Epidermal melanocyte (primary cell): ENCODE measurements around the gene GMCL1.
A peak's percentile ranks its signal among the peaks of the same experiment; 100 is the strongest.
"Not testable (repeated sequence)": the region's sequence is repeated elsewhere in the genome, so short reads cannot be mapped to it uniquely, and the experiment has no call there.

ENCODE experiments used
- DNase-seq: peaks from one replicate; pipeline ENCODE4 v3.0.0; 2011; ENCODE audit warnings: low spot score; ENCODE audit not compliant: insufficient read length

The GMCL1 gene

DNA sequence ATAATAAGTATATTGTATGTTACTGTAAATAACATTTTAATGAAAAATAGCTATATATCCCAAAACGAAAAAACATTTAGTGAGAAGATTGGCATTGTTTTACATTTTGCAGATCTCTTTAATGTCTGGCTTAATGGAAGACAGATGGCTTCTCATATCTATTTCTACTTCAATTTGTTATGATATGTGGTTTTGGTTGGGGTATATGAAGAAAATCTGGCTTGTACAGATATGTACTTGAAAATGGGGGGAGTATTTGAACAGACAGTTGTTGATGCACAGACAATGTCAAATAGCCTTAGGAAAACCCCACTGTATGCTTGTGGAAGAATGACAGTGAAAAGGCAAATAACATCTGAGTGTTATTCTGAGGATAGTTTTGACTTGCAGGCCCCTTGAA is 23.6 kb upstream of the GMCL1 start:
- no peak for DNase-seq

DNA sequence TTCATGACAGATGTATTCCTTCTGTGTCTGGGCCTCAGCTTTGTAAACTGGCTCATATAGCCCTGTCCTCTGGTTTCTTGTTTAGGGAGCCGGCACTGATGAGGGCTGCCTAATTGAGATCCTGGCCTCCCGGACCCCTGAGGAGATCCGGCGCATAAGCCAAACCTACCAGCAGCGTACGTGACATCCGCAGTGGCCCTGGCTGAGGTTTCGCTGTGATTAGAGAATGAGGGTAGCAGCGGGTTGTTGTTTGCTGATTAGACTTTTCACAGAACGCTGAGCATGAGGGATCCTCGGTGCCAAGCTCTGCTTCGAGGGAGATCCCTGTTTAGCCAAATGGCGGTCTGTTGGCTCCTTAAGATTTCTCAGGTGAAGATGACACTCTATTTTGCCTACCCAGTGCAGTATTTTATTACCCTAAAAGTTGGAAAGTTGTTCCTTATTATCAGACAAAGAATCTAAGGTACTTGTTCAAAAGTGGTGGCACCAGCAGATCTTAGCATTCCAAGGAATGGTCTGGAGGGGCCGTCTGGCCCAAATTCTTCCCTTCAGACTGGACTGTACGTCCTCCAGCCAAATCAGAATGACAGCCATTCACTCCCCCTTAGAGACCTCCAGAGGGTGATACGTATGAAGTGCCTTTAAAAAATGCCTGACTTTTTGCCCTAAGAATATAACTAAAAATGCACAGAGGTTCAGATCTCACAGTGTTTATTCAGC is 21.5 kb upstream of the GMCL1 start:
- DNase-seq: no peak

DNA sequence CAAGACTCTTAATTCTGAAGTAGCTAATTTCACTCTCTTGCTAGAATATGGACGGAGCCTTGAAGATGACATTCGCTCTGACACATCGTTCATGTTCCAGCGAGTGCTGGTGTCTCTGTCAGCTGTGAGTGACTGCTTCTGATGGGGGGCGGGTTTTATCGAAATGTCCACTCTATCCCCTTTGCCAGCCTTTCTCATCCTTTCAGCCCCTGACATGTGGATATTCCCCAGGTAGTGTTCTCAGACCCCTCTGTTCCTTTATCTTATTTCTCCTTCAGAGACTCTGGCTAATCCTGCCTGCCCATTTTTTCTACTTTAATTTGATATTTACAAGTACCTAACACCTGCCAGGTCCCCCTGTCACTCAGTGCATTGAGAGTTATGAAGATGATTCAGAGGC is 18.9 kb upstream of the GMCL1 start:
- no peak for DNase-seq

DNA sequence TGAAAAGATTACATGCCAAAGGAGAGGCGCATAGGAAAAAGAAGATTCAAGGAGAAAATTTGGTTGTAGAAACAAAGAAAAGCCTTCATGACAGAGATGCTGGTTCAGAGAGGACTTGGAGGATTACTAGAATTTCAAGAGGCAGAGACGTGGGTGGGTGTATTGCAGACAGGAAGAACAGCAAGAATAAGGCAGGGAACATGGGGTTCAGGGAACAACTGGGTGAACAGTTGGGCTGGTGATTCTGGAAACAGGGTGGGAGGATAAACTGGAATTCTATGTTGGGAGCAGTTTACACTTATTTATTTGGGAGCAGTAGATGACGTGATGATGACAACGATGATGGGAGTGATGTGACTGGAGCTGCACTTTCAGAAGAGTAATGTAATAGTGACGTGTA is 18.4 kb upstream of the GMCL1 start:
- no peak for DNase-seq

DNA sequence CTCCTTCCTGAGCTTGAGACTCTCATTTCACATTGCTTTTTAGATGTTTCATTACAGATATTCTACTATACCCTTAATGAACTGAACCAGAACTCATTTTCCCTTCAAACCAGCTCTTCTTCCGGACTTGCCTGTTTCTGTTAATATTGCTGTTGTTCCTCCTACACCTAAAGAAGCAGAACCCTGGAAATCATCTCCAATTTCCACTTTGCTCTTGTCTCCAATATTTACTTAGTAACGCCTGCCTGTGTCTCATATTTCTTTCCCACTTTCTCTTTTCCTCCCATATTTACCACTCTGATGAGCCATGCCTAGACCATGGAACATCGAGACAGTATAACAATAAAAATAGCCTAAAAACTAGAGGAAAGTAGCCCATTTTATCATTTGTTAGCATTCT is 17.9 kb upstream of the GMCL1 start:
- no peak for DNase-seq

DNA sequence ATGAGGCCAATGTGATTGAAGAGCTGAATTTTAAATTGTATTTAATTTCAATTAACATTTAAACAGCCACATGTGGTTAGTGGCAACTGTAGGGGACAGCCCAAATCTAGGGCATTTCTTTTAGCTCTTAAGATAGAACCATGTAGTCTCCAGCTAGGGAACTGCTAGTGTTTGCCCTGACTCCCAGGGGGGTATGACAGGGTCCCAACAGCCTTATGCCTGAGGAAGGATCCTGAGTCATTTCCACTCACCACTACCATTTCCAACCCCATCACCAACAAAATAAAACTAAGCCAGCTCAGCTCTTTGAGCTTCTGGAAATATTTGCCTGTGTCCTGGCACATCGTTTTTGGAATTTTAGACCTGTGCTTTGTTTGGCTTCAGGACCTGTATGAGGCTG is 13.7 kb upstream of the GMCL1 start:
- DNase-seq: no peak

DNA sequence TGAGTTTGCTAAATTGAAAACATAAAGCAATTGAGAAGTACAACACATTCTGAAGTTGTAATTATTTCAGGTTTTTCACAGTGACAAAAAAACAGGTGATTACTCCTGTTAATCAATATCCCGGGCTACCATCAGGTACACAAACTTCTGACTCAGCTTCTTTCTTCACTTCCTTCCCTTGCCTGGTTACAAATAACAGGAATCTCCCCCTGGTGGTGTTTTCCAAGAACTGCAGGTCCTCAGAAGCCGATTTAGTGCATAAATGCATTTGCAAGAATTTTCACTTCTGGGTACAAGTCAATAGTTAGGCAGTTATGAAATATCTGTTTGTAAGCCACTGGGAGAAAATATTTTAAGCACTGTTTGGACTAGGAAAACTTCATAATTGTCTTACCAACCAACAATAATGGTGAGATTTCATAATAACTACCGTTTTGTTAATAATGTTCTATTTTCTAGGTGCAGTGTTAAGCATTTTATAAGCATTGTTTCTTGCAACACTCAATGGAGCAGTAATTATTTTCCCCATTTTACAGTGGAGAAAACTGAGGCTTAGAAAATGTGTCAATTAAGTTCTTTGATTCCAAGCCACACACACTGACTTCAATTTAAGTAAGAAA is 12.4 kb upstream of the GMCL1 start:
- peak; percentile 60 for DNase-seq

DNA sequence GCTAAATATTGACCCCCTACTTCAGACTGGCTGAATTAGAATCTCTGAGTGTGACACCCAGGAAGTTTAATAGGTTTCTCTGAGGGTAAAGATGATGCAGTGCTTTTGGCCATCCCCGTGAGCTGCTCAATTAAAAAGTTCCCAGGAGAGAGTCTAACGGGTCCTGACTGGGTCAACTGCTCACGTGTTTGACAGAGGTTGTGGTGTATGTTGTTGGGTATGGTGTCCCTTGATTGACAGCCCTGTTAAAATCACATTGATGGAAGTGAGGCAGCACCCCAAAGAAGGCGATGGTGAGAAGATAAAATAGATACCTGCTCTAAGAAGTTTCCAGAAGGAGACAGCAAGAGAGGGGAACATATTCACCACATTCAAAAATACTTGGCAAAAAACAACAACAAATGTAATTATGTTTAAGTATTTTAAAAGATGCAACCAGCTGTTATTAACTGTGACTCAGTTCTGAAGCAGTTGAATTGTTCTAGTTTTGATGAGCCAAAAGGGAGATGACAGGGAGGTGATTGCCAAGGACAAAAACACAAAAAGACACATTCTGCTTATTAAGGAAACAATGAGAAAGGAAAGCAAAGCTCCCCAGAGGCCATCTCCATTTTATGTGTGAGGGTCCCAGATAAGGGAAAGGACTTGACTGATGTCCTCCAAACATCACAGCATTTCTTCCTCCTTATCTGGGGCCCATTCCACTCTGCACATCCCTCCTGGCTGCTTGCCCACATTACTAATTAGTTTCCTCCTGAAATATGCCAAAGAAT is 11.5 kb upstream of the GMCL1 start:
- no peak for DNase-seq

DNA sequence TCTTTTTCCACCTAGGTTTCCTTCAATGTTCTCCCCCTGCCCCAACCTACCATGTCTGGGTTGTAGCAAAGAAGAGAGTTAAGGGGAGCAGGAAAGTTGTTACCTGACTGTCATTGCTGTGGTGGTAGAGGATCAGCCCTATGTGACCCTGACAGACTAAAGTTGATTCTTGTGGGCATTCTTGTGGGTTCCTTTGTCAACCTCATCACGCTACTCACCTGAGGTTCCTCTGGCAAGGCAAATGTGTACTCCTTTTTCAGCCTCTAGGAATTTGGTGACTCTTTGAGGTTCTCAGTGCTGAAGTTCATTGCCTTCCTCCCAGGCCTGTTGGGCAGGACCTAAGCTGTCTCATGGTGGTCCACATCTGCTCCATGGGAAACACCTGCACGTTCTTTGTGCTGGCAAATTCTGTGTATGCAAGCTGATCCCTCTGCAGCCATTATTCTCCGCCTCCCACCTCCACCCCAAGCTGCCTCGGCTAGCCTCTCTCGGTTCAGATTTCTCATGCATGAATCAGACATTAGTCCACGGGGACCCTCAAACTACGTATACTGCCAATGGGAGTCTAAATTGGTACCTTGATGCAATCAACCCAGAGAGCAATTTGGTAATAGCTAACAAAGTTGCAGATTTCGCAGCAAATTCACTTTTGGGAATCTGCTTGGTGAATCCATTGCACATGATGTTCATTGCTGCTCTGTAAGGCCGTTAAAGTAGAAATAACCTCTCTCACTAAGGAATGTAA is 1.5 kb upstream of the GMCL1 start:
- DNase-seq: no peak

DNA sequence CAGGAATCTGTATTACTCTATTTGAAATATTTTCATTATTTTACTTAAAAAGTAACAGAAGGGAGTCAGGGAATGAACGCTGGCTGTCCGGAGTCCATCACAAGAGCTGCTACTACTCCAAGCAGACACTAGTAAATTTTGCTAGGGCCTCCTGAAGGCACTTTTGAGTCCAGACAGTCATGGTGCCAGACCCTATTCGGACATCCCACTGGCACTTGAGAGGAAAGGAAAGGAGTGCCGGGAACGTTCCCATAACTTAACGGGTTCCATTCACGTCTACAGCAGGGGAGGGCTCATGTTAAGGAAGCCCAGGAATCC is 563 bp upstream of the GMCL1 start:
- no peak for DNase-seq

DNA sequence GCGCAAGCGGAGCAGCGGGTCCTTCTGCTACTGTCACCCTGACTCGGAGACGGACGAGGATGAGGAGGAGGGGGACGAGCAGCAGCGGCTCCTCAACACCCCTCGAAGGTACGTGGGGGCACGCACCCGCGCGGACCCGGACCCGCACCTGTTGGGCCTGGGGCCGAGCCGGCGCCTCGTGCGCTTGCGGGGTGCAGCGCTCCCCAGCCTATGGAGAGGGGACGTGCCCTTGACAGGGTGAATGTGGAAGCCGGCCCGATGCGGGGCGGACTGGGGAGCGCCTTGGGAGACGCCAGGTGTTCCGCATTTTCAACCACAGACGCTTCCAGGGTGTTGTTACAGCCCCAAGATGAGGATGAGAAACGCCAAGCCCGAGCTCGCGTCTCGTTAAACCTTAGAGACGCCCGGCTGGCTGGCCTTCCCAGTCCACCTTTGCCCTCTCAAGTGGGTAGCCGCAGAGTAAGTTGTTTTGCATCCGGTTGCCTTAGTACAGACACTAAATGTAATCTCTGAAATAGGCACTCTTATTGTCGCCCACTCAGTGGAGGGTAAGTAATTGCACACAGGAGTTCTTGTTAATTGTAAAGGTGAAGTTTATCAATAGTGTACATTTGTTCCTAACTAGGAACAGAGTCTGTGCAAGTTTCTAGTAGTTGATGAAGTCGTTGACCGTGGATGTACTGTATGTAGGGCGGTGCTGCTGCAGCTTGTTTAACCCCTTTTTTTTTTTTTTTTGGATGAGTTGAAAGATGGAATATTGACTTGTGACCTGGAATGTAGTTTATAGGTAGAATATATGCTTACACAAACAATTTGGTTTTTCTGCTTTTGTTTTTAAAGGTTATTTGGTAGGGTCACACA is 815 bp downstream of the GMCL1 start:
- no peak for DNase-seq

DNA sequence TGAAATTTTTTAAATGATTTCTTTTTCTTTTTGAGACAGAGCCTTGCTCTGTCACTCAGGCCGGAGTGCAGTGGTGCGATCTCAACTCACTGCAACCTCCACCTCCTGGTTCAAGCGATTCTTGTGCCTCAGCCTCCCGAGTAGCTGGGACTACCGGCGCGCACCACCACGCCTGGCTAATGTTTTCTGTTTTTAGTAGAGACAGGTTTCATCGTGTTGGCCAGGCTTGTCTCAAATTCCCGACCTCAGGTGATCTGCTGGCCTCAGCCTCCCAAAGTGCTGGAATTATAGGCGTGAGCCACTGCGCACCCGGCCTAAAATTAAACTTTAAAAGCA is 1.4 kb downstream of the GMCL1 start:
- DNase-seq: not testable (repeated sequence)

DNA sequence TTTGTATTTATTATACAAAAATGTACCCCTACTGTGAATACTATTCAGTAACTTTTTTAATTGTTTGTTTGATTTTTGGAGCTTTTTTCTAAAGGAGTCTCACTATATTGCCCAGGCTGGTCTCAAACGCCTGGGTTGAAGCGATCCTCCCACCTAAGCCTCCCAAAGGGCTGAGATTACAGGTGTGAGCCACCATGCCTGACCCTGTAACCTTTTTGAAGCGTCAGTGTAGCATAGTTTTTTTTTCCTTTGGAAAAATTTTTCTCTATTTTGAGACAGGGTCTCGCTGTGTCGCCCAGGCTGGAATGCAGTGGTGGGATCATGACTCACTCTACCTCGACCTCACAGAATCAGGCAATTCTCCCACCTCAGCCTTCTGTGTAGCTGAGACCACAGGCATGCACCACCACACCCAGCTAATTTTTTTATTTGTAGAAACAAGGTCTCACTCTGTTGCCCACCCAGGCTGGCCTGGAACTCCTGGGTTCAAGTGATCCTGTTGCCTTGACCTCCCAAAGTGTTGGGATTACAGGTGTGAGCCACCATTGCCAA is 2.0 kb downstream of the GMCL1 start:
- DNase-seq: no peak

DNA sequence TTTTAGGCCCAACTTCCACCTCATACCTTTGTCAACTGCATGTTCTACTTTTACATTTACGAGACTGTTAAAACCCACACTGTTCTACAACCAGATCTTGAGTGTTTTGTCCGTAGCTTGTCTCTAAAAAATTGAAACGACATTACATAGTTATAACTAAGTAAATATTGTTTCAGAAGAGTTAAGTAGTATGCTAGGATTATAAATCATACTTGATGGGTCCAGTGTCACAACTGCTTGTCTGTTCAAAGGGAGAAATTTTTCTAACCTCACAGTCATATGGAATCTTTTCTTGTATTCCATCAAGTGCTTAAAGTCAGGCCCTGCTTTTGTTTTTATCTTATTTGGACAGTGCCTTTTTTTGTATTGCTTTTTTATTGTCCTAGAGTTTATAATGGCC is 4.3 kb downstream of the GMCL1 start:
- no peak for DNase-seq

DNA sequence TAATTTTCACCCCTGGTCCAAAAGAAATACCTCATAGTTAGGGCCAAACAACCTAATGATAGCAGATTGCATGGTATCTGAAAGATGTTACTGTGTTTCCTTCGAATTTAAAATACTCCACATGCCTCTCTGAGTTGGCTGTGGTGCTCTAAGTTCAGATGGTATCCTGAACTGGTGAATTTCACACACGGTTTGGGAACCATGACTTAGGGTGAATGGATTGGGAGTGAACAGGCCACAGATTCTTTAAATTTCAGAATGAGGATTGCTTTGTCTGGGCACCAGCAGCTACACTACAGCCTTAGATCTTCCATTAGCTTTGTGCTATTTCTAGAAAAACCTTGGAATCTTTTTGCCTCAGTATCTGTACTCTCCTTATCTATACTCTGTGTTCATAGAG is 6.2 kb downstream of the GMCL1 start:
- no peak for DNase-seq

DNA sequence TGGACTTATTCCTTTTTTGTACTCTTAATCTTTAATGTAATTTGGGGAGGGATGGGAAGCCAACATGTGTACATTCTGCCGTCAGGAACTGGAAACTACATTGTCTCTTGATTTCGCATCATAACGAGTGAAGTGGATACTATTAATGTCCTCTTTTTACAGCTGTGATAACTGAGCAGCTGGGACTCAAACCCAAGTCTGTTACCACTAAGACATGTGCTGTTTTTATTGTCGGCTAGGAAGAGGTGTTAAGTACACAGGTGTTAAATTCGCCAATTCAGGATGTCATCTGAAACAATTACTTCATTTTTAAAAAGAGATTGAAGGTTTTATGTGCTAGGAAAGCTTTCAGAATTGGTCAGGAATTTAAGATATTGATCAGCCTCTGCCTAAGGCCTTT is 6.9 kb downstream of the GMCL1 start:
- no peak for DNase-seq

DNA sequence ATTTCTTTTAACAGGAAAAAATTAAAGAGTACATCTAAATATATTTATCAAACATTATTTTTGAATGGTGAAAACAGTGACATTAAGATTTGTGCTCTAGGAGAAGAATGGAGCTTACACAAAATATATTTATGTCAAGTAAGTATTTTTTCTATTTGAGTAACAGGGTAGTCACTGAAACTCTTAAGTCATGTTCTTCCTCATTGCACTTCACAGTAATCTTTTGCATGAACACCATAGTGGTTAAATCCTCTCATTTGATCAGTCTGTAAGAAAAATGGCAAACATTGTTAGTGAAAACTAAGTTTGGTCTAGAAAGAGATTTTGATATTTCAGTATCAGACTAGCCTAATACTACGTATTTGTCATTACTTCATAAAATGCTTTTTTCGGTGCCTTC is 8.1 kb downstream of the GMCL1 start:
- DNase-seq: no peak

DNA sequence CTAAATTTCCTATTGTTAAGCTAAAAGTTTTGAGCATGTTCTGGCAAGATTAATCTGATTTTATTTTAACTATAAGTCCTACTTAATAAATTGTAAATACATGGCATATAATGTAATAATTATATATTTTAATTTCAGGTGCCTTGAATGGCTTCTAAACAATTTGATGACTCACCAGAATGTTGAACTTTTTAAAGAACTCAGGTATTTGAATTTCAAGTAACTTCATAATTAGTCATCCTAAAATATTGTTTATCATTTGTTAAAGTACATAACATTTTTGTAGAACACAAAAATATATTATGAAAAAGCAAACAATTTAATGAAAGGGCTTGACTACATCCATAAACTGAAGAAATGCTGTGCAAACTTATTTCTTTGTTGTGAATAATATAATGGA is 14.5 kb downstream of the GMCL1 start:
- no peak for DNase-seq

DNA sequence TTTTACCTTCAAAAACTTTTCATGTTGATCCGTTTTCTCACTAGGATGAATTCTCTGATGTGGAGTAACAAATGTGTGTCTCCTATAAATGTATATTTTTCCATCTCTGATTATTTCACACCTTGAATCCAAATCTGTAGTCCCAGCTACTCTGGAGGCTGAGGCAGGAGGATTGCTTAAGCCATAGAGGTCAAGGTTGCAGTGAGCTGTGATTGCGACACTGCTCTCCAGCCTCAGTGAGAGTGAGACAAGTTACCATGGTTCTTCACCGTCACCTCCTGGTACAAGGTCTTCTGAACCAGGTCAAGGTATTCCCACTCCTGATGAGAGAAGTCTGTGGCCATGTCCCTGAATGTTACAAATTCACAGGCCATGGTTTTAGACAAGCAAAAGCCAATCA is 15.1 kb downstream of the GMCL1 start:
- no peak for DNase-seq

DNA sequence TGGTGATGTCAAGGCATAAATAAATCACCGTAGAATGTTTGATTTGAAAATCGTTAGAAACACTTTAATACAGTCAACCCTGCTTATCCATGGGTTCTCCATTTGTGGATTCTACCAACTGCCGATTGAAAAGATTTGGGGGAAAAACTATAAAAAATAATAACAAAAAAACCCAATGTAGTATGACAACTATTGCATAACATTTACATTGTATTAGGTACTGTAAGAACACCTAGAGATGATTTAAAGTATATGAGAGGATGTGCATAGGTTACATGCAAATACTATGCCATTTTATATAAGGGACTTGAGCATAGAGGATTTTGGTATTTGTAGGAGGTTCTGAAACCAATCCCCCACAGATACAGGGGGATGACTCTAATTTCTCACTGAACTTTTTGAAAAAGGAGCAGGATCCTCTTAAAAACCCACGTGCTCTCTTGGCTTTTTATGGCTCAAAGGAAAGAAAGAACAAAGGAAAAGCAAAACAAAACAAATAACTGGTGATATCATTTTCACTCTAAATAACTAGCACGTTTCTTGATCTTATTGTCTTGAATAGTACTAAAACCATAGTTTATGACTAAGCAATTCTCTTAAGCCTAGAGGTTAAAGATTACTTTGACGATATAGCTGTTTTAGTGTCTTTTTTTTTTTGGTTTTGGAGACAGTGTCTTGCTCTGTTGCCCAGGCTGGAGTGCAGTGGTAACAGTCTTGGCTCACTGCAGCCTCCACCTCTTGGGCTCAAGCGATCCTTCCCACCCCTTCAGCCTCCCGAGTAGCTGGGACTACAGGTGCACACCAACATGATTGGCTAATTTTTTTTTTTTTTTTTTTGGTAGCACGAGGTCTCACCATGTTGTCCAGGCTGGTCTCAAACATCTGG is 17.0 kb downstream of the GMCL1 start:
- no peak for DNase-seq
